Activated naive CD4-positive, alpha-beta T cell treated with anti-CD3 and anti-CD28 coated beads, Interleukin-2, amount 50 U/mL, for 72 hours (primary cell): ENCODE data around the gene CSNK1E. TPM values are rescaled to one million over a fixed set of nuclear protein-coding genes. Genes with fewer than 3 reads are reported as not detected.

Experiments used
- ATAC-seq, 2 donors: fragments of 150-1000 bp; cut with Tn5 transposase; 2 replicates each; pipeline ENCODE4 v1.10.0; 2021; ENCODE audit warnings: mild to moderate bottlenecking in 2 of 2, moderate library complexity in 2 of 2
- DNase-seq, 2 donors: peaks; one replicate each; pipeline ENCODE4 v3.0.0; 2021 to 2022; ENCODE audit warnings: low spot score in 2 of 2
- H3K27ac Mint-ChIP-seq, 2 donors: one replicate each; pipeline ENCODE4 v1.8.0; 2022; ENCODE audit warnings: mild to moderate bottlenecking in 2 of 2, mixed read lengths in 2 of 2
- H3K36me3 Mint-ChIP-seq, 2 donors: one replicate each; pipeline ENCODE4 v1.8.0; 2022; ENCODE audit warnings: mixed read lengths in 2 of 2
- H3K9me3 Mint-ChIP-seq, 2 donors: one replicate each; pipeline ENCODE4 v1.8.0; 2022; ENCODE audit warnings: mixed read lengths in 2 of 2
- total RNA-seq, 2 donors: library from RNA; stranded (reverse); gene quantifications; one replicate each; pipeline ENCODE4 v1.2.3, GENCODE V29; 2022

The CSNK1E gene
- total RNA-seq, 2 donors from 2014 or later, result 99.6 to 110 TPM

DNA sequence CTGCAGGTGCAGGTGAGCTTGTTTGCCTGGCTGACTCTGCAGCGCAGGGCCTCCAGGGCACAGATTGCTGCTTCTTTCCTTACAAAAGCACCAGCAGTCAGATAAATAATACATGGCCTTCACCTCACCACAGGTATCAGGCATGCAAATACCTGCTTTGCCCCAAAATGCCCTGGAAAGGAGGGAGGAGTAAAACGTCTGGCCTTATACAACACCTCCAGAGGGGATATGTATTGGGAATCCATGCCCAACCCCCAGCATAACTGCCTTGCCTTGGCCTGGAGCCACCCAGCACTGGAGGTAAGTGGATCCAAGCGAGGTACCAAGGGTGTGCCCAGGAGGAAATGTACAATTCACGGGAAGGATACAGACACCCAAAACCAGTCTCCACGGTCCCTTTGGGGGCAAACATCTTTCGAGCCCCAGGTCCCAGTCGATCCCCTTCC is 45.3 kb downstream of the CSNK1E start:
- Mint-ChIP-seq H3K27ac (peak overlapping the region; percentile 88 to 90), H3K9me3 (no peaks in the 10 kb centered on the region), H3K36me3 (no peaks in the 10 kb centered on the region)
- ATAC-seq, result peak in 1 of 2 donors; percentile 1
- no peak for DNase-seq

DNA sequence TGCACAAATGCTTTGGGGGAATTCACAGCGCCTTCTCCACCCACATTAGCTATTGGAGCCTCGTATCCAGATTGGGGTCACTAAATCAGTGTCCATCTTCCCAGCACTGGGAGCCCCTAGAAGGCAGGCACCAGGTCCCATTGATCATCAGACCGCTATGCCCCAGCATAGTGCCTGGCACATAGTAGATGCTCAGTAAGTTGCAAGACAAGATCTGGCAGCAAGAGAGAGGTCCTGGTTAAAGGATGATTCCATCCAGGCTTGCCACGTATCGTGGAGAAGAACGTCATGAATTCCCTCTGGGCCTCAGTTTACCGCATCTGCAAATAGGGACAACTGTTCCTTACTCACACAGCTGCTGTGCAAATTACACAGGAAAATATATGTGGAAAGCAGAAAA is 46.1 kb downstream of the CSNK1E start:
- DNase-seq, result no peak
- no peak for ATAC-seq
- Mint-ChIP-seq H3K27ac (peak overlapping the region in 1 of 2 donors; percentile 90), H3K9me3 (no peaks in the 10 kb centered on the region), H3K36me3 (no peaks in the 10 kb centered on the region)

DNA sequence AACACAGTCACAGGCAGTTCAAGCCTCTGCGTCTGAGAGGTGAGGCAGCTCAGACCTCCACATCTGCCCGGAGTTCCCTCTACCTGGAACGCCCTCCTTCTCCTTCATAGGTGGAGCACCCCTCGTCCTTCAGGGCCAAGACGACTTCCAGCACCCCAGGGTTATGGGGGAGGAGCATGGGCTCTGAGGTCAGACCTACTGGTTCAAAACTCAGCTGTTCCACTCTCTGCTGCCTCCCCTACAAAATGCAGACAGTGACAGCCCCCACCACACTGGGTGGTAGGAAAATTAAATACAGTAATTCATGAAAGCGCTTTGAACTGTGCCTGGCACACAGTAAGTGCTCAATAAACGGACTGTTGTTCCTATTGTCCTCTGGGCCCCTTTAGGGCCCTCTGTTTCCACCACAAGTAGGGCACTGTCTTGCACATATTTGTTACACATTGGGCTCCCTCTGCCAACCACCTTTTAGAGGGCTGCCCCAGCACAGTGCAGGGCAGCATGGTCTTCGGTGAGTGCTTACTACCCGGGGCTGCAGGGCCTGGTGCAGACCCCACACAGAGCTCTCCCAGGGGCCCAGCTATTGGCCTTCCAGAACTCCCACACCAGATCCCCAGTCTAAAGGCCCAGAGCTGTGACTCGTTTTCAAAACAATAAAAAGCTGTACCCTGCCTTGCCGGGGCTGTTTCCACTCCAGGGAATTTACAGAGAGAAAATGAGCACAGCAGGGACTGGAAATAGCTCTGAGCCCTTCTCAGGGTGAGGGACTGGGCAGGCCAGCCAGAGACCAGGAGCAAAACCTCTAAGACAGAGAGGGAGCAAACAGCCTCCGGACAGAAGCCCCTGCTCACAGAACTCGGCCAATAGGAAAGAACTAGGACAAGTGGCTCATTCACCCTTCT is 46.9 kb downstream of the CSNK1E start:
- ATAC-seq (no peak), DNase-seq (no peak)
- Mint-ChIP-seq H3K36me3 (no peaks in the 10 kb centered on the region), H3K9me3 (no peaks in the 10 kb centered on the region), H3K27ac (peak overlapping the region in 1 of 2 donors; percentile 57)

DNA sequence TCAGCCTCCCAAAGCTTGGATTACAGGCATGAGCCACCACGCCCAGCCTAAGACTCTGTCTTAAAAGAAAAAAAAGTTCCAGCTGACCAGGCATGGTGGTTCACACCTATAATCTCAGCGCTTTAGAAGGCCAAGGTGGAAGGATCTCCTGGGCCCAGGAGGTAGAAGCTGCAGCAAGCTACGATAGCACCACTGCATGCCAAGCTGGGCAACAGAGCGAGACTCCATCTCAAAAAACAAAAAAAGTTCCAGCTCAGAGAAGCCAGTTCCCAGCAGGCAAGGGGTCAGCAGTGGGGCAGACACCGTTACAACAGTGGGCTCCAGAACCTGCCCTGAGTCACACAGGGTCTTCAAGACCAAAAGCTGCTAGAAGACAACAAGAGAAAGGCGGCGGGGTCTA is 47.8 kb downstream of the CSNK1E start:
- H3K9me3 Mint-ChIP-seq, result no peaks in the 10 kb centered on the region
- no peak overlapping the region for H3K27ac Mint-ChIP-seq
- ATAC-seq, result no peak
- no peaks in the 10 kb centered on the region for H3K36me3 Mint-ChIP-seq
- no peak for DNase-seq

DNA sequence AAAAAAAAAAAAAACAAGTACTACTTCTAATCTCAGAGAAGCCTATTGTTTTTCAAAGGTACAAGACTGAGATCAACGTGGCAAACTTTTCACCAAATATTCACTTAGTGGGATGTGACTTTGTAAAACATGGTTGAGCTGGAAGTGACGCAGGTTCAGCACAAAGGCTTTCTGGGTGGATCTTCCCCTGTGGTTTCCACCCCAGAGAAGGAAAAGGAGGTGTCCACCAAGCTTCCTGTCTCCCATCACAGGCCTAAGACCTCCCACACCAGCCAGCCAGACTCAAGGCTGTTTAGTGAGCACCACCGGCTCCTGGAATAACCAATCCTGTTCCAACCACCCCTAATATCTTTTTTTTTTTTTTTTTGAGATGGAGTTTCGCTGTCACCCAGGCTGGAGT is 50.1 kb downstream of the CSNK1E start:
- ATAC-seq, result peak; percentile 72 to 92
- H3K36me3 Mint-ChIP-seq, result no peaks in the 10 kb centered on the region
- peak in 1 of 2 donors; percentile 31 for DNase-seq
- peak overlapping the region; percentile 55 to 90 for H3K27ac Mint-ChIP-seq
- no peaks in the 10 kb centered on the region for H3K9me3 Mint-ChIP-seq

DNA sequence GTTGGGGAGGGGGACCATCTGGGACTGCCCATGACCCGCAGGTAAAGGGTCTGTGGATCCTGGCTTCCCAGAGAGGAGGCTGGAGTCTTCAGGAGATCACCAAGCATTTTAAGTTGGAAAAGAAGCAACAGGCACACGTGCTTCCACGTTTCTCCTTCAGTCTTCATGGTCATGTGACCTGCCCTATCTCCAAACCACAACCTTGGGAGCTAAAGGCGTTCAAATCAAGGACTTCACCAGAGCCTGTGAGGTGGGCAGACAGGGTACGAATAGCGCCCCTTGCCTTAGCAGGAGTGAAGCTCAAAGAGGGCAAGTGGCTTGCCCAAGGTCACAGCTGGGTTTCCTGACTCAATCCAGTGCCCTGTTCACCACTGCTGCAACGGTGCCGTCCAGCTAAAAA is 51.1 kb downstream of the CSNK1E start:
- Mint-ChIP-seq H3K9me3 (no peaks in the 10 kb centered on the region), H3K36me3 (no peaks in the 10 kb centered on the region), H3K27ac (peak overlapping the region in 1 of 2 donors; percentile 55)
- ATAC-seq (no peak), DNase-seq (no peak)

DNA sequence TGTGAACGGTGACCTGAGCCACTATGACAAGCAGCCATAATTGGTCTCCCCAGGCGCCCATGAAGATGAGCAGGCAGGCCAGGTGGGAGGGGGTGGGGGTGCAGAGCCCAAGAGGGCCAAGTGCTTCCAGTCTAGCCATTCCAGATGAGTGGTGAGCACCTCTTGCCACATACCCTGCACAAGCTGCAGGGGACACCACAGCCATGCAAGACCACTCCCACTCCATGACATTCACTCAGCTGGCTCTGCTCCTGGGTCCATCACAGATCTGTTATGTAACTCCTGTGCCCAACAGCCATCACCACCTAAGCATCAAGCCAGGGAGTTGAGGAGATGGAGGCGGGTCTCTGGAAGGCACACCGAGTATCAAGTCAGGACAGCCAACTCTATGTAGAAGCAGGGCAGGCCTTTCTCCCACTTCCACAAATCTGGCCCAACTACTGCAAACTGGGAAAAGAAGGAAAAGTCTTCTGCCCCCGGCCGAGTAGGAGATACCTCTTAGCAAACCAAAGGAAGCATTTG is 52.9 kb downstream of the CSNK1E start:
- Mint-ChIP-seq H3K9me3 (no peaks in the 10 kb centered on the region), H3K36me3 (no peaks in the 10 kb centered on the region), H3K27ac (no peak overlapping the region)
- DNase-seq (no peak), ATAC-seq (no peak)

DNA sequence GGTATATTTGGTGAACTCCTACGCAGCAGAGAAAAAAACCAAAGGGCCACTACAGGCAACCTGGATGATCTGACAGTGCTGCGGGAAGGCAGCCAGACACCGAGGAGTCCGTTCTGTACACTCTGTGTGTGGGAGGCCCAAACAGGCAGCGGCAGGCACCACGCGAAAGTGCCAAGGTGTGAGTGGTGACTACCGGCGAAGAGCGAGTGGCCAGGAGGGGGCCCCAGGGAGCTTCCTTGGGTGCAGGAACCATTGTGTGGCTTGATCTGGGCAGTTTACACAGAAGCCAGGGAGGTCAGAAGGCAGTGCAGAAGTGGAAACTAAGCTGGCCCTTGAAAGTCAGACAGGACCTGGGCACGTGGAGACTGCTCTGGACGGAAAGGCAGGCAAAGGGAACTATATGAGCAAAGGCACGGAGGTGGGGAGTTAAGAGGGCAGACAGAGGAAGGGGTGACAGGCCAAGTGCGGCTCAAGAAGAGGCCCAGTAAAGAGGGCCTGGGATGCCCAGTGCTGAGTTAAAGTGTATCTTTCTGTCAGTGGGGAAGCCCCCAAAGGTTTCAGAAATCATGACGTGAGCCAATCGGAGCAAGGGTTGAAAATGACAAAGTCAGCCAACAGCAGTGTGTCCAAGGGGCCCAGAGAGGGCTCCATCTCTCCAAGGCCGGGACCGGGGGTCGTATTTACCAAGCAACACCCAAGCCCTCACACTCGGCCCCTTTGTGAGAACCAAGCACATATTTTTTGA is 55.0 kb downstream of the CSNK1E start:
- H3K36me3 Mint-ChIP-seq, result no peaks in the 10 kb centered on the region
- H3K27ac Mint-ChIP-seq, result peak overlapping the region in 1 of 2 donors; percentile 80
- peak; percentile 54 to 70 for ATAC-seq
- H3K9me3 Mint-ChIP-seq, result no peaks in the 10 kb centered on the region
- peak in 1 of 2 donors; percentile 55 for DNase-seq

DNA sequence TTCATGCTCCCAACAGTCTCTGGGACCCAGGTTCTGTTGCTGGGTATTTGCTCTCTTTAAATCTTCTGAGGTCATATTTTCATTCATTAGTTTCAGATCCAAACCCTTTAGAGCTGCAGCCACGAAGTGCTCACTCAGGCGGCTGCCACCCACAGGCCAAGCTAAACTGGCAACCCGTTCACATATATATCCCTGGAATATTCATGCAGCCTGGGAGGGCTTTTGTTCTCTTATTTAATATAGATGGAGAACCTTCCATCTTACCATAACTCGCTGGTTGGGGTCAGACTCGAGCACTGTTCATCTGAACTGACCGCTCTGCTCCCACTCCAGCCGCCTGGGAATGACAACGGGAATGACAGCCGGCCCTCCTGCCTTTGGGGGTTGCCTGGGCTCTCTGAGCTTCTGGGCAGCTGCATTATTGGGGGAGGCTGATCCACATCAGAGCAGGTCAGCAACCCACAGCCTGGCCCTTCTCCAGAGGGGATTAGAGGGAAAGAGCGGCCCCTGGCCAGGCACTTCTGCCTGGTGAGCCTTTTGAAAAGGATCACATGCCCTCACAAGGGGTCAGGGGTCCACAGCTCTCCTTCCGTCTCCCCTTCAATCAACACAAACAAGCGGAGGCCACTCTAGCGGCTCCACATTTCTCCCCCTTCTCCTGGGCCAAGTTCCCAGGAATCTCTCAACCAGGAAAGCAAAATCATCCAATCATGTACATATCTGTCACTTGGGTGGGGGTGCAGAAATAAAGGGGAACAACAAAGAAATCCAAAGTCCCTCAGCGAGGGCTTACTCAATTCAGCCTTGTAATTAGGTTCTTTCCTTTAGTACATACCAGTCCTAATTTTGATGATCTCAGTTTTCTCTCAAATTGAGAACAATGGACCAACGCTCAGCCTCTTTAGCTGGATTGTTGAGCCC is 56.2 kb downstream of the CSNK1E start:
- Mint-ChIP-seq H3K9me3 (no peaks in the 10 kb centered on the region), H3K36me3 (no peaks in the 10 kb centered on the region), H3K27ac (peak overlapping the region; percentile 34 to 73)
- ATAC-seq, result no peak
- DNase-seq, result no peak

DNA sequence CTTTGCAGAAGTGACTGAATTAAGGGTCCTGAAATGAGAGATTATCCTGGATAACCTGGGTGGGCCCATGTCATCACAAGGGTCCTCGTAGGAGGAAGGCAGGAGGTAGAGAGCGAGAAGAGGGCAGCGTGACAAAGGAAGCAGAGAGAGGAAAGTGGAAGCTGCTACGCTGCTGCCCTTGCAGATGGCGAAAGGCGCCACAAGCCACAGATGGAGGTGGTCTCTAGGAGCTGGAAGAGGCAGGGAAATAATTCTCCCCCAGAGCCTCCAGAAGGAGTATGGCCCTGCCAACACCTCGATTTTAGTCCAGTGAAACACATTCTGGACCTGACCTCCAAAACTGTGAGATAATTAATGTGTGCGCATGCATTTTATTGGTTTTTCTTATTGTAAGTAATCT is 57.9 kb downstream of the CSNK1E start:
- peak overlapping the region in 1 of 2 donors; percentile 1 for H3K27ac Mint-ChIP-seq
- no peak for DNase-seq
- no peaks in the 10 kb centered on the region for H3K36me3 Mint-ChIP-seq
- H3K9me3 Mint-ChIP-seq, result no peaks in the 10 kb centered on the region
- no peak for ATAC-seq

DNA sequence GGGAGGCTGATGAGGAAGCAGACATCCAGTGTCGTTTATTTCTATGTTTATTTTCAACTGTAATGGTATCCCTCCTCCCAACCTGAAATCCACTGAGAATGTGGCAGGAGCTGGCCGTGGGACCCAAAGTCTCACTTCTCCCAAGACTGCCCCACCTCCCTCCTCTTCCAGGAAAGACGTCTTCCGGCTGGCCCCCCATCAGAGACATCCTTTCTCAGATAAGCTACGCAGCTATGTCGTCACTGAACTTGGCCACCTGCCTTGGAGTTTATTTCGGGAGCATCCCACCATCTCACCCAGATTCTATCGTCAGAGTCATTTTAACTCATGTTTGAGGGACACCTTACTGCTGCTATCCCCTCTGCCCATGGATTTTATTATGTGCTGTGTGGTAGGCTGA is 58.3 kb downstream of the CSNK1E start:
- Mint-ChIP-seq H3K9me3 (no peaks in the 10 kb centered on the region), H3K36me3 (no peaks in the 10 kb centered on the region), H3K27ac (peak overlapping the region in 1 of 2 donors; percentile 1)
- DNase-seq (no peak), ATAC-seq (no peak)

DNA sequence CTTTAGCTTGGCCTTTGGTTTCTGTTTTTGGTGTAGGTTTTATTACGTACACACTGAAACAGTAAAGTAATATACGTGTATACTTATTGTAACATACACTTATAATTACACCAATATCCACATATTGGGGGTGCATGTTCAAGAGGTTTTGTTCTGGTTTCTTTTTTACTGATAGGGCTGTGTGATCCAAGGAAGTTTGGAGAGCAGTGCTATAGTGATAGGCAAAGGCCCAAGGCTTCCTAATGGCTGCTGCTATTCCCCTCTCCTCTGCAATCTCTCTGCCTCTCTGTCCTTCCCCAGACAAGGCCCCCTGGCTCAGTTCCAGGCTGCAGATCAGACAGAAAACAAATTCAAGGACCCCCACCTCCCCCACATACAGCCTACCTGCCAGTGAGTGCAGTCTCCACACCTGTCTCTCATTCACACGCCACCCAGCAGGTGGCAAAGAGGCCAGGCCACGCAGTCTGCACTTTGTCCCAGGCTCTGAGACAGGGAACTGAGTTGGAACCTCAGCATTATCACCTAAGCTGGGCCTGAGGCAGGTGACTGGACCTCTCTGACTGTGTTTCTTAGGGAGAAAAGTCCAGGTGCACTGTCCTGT is 59.5 kb downstream of the CSNK1E start:
- H3K36me3 Mint-ChIP-seq, result no peaks in the 10 kb centered on the region
- peak overlapping the region in 1 of 2 donors; percentile 15 for H3K27ac Mint-ChIP-seq
- DNase-seq (no peak), ATAC-seq (no peak)
- H3K9me3 Mint-ChIP-seq, result no peaks in the 10 kb centered on the region

DNA sequence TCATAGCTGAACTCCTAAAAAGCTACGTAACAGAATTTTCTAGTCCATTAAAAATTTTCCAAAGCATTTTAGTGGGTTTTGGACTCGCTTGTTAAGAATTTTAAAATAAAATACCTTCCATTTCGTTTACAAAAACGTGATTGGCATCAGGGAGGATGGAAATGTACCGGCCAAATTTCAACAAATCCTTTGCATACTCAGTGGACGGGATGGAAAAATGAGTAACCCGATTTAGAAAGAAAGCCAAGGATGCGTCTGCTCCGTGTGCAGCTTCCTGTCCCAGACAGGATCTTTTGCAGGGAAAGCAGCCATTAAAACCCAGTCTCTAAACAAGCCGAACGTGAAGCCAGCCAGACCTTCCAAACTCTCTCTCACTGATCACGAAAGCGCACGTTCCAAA is 60.1 kb downstream of the CSNK1E start:
- Mint-ChIP-seq H3K27ac (no peak overlapping the region), H3K36me3 (no peaks in the 10 kb centered on the region)
- no peak for ATAC-seq

DNA sequence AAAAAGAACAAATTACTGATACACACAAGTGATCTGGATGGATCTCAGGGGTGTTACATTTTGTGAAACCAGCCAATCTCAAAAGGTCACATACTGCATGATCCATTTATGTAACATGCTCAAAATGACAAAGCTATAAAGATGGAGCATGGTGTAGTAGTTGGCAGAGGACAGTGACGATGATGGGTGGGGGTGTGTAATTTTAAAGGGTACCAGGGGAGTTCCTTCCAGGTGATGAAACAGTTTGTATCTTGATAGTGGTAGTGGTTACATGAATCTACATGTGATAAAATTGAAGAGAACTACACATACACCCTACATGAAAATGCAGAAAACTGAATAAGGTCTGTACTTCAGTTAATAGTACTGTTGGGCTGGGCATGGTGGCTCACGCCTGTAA is 61.5 kb downstream of the CSNK1E start:
- DNase-seq (no peak), ATAC-seq (no peak)
- peak overlapping the region in 1 of 2 donors; percentile 9 for H3K27ac Mint-ChIP-seq
- no peaks in the 10 kb centered on the region for H3K9me3 Mint-ChIP-seq
- H3K36me3 Mint-ChIP-seq, result no peaks in the 10 kb centered on the region

More for the DNA sequence above, 60.1 kb downstream of the CSNK1E start:
- H3K9me3 Mint-ChIP-seq, result no peaks in the 10 kb centered on the region
- no peak for DNase-seq

DNA sequence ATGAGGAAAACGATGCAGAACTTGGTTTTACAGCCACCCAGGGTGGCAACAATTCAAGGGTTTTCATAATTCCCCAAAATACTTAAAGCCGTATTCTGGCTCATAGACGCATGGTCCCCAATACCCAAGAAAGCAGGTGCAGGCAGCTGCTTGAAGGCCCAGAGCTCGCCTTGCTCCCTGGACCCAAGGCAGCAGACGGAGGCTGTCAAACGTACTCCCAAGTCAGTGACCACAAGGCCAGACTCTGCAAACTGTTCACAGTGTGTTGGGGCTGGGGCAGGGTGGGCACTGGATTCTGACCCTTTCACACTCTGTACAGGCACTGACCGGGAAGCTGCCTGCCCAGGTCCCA is 65.9 kb downstream of the CSNK1E start:
- ATAC-seq (no peak), DNase-seq (no peak)
- H3K9me3 Mint-ChIP-seq, result no peaks in the 10 kb centered on the region
- no peak overlapping the region for H3K27ac Mint-ChIP-seq
- peaks cover 0 to 4% of the 10 kb centered on the region in 2 donors for H3K36me3 Mint-ChIP-seq
